Stimulated activated CD8-positive, alpha-beta memory T cell treated with anti-CD3 and anti-CD28 coated beads, Interleukin-7, amount 100 ng/mL, for 4 hours (primary cell): Measurements from ENCODE around the gene CD83.
A peak's percentile ranks its signal among the peaks of the same experiment; 100 is the strongest.

ENCODE experiments used
- DNase-seq, 2 donors: peaks; one replicate each; pipeline ENCODE4 v3.0.0-alpha.2; 2020; ENCODE audit warnings: low read depth in 2 of 2

Gene CD83

GRCh38 chr6:14123386-14124111 is 6.0 kb downstream of the CD83 start:
- no peak for DNase-seq

- DNase-seq = no peak
Measured at GRCh38 chr6:14125346-14125745, 7.8 kb downstream of the CD83 start.

DNA sequence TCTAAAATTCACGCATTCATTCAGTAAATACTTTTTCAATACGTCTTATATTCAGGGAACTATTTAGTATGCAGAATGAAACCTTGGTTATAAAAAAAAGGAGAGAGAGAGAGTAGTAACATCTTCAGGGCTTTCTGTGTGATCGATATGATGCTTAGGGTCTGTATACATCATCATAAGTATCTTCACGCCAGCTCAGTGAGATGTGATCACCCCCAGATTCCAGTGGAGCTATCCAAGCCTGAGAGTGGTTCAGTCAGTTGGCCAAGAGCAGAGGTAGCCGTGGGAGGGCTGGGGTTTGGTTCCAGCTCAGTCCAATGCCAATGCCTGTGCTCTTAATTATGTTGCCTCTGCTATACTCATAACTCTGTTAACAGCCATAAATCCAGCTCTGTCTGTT is 8.6 kb downstream of the CD83 start:
- DNase-seq = no peak

- DNase-seq = no peak
Measured at GRCh38 chr6:14127611-14128010, 10.0 kb downstream of the CD83 start.

DNA sequence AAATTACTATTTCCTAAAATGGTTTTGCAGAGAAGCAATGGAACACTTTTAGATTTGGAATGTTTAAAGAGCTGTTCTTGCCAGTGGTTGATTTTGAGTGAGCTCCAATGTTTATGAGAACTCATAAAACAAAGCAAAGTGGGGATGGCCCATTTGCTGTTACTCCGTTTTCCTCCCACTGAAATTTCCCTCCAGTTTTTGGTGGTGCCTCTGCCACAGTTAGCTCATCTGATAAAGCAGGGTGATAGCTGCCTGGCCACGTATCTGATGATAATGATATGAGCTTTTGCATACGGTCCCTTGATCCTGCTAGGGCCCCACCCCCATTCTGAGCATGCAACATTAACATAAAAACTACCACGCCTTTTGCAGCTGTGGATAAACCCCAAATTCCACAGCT is 10.4 kb downstream of the CD83 start:
- no peak for DNase-seq

DNA sequence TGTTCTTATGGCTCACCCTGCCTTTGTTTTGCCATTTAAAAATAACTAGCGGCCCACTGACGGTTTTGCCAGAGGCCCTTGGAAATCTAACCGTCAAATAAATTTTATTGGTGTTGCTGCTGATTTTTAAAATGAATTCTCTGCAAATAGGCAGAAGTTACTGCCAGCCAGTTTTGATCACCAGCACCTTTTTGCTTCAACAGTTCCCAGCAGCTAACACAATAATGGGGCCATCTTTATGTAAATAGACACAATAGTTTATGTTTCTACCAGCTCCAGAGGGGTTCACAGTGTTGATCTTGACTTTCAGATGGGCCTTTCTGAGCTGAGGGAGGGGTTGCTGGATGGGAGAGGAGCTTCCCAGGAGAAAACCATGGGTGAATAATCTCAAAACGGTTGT is 11.2 kb downstream of the CD83 start:
- DNase-seq = no peak

- no peak for DNase-seq
Measured at GRCh38 chr6:14129575-14129974, 12.0 kb downstream of the CD83 start.

- no peak for DNase-seq
Measured at GRCh38 chr6:14130435-14131075, 13.0 kb downstream of the CD83 start.

- DNase-seq = no peak
Measured at GRCh38 chr6:14131579-14131978, 14.0 kb downstream of the CD83 start.

DNA sequence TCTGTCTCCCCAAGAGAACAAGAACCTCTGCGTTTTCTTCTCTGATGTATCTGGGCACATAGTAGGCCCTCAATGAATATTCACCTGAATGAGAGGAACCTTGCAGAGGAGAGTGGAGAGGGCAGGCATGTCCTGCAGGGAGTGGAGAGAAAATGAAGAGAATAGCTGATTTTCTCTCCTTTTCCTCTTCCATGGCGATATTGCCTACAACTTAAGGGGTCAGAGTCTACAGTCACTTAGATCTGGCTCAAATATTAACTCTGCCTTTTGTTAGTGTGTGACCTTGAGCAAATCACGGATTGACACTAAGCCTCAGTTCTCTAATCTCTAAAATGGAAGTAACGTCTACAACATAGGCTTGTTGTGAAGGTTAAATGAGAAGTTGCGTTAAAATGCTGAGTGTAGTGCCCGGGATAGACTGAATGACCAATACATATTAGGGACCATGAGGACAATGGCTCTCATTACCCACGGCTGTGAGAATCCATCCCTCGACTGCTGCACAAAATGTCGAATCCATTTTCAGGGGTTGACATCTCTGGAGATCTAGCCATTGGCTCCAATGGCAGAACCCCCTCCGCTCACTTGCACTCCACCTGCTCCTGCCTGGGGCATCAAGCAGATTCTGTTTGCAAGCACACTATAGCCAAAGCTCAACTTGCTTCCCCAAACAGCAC is 14.8 kb downstream of the CD83 start:
- no peak for DNase-seq

DNA sequence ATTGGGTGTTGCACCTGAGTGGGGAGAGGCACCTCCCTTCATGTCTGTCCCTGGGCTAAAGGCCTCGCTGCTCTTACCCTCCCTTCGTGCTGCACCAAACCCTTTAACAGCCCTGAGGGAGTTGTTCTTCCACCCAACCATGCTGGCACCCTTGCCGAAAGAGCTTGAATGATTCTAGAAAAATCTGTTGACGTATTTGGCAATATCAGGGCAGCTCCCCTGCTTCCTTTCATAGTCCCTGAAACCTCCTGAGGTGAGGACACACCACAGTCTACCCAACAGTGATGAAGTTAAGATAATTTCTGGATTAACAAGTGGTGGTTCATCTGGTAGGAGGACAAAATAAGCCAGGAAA is 15.3 kb downstream of the CD83 start:
- DNase-seq = no peak

DNA sequence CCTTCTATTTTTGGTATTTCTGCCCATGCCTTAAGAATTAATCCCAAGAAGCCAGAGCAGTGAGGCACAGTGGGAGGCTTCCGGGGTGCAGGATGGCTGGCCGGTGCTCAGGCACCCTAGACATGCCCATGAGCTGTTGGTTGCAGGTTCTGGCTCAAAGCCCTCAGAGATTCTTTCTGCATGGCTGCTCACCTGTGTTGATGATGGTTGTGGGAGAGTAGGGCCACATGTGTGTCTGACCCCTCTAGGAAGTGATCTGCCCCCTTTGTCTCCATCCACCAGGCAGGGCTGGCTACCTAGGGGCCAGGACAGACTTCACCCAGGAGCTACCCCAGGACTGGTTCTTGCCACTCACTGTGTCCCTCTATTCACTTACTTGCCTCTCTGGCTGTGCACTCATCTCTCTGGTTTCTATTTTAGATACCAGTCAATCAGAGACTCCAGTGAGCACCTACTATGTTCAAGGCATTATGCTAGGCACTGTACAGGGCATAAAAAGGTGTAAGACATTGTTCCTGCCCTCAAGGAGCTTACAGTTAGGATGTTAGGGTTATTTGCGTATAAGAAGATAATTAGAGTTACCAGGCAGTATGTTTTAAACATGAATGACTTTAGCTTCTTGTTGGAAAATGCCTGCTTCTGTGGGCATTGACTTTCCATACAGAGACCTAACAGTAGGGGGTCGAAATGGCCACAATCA is 16.8 kb downstream of the CD83 start:
- DNase-seq = no peak

- DNase-seq = no peak
Measured at GRCh38 chr6:14135893-14136539, 18.4 kb downstream of the CD83 start.

GRCh38 chr6:14138701-14139215 is 21.2 kb downstream of the CD83 start:
- no peak for DNase-seq

- DNase-seq = no peak
Measured at GRCh38 chr6:14141351-14142062, 23.9 kb downstream of the CD83 start.

GRCh38 chr6:14142063-14142450 is 24.5 kb downstream of the CD83 start:
- no peak for DNase-seq

DNA sequence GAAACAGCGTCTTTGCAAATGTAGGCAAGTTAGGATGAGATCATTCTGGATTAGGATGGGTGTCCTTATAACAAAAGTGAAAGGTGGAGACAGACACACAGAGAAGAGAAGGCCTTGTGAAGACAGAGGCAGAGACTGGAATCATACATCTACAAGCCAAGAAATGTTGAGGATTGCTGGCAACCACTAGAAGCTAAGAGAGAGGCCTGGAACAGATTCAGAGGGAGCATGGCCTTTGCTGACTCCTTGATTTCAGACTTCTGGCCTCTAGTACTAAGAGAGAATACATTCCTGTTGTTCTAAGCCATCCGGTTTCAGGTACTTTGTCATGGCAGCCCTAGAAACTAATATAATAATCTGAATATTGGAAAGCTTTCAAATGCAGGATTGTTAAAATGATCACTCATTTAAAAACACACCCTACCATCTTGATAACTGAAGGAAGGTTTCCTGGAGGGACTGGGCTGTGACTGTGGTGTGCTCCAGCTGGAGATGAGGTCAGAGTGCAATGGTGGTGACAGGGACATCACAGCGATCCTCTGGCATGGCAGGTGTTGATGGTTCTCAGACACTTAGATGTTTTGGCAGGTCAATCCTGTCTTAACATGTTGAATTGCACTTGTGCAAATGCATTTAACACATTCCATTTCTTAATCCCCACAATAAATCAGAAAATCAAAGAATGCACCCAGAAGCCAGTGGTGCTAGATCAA is 25.1 kb downstream of the CD83 start:
- no peak for DNase-seq

DNA sequence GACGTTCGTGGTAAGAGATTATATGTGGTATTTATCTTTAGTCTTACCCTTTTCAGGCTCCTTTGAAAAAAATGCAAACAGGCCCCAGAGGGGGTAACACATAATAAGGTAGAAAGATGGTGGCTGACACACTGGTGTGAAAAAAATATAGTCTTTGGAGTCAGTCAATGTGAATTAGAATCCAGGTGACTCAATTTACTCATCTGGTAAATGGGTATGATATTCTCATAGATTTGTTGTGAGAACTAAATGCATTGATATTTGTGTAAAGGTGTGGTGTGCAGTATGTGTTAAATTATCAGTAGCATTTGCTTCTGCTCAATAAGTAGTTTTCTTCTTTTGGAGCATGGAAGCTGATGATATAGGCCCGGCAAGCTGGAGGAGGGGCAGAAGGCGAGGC is 25.7 kb downstream of the CD83 start:
- no peak for DNase-seq

GRCh38 chr6:14144678-14145113 is 27.1 kb downstream of the CD83 start:
- DNase-seq = peak; percentile 46 to 49

- DNase-seq = no peak
Measured at GRCh38 chr6:14146506-14147096, 29.0 kb downstream of the CD83 start.
